Measurements from ENCODE around the gene SLC16A11. TPM values are rescaled to one million over a fixed set of nuclear protein-coding genes. Genes with fewer than 3 reads are reported as not detected.
A peak's percentile ranks its signal among the peaks of the same experiment; 100 is the strongest.

Gene SLC16A11
- total RNA-seq, 1 experiment from 2014 or later = not detected

DNA sequence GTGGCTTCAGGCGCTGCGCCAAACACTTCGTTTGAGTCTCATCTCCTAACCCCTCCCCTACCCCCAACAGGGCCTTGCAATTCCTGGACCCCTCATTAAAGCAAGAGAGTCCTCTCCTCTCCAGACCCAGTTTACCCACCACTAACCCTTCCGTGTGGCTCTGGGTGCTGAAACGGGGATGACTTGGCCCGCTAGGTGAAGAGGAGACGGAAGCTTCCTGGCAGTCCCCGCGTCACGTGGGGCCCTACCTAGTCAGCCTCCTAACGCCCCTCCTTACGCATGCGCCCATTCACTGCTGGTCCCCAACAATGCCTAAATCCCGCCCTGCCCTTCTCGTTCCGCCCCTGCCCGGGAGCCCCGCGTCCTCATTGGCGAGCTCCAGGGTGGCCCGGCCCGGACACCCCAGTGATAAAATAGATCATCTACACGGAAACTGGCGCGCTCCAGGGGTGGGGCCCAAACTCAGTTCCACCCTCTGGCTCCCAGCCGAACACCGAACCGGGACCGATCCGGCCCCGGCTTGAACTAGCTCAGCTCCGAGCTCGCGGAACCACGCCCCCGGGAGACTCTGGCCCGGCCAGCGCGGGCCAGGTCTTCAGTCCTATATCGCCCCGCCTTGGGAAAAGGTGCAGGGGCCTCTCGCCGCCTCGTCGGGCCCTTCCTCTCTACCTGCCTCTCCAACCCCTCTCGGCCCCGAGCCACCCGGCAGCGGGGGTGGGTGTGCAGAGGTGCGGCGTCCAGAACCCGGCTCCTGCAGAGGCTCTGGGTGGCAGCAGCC is 8.1 kb downstream of the SLC16A11 start, which contains the start of gene SLC16A13:
TSS of gene SLC16A13 (plus strand) at position 425 of the 778 bp plus-strand sequence. CDS start 368 bp downstream, outside the sequence.
- ChIA-PET CTCF (interaction anchor here (0.6 to 2.2 kb wide), 3 partner anchors 10 to 321 kb away, joined by 3 to 10 read pairs (median 3); no protein-coding TSS in a partner anchor), POLR2A (ENCODE audit: unreplicated experiment) (interaction anchor here (0.5 to 1.2 kb wide), 9 partner anchors 10 to 1205 kb away, joined by 3 to 18 read pairs (median 5); no protein-coding TSS in a partner anchor)
- intact Hi-C loops (cut with micrococcal nuclease; ENCODE audit: unreplicated experiment) = loop anchor here (2.0 kb wide), 1 partner anchor 21 kb away; a partner anchor contains a TSS

DNA sequence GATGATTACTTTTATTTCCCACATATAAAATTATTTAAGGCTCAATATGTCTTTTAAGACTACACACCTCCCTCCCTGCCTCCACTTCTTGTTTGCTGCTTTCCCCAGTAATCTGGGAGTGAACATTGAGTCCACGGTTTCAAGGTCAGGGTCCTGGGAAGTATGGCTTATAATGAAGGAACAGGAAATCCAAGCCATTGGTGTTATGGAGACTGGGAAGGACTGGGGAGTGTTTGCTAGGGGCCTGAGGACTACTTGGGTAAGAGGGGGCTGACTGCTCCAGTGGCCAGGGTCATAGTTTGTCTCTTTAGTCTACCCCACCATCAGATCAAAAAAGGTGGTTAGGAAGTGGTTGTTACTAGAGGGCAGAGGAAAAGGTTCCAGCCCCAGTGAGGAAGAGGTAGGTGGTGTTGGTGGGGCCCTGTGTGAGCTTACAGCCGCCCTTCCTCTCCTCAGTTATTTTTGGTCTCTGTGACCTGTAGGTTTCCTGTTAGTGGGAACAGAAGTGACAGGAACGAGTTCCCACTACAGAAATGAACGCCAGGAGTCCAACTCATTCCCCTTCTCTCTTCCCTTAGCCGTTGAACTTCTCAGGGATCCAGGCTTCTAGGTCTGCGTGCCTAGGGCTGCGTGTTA is 8.8 kb downstream of the SLC16A11 start:
- BruUV-seq (replicated peaks) = TSS peak; percentile 97
- ChIA-PET CTCF (interaction anchor here (0.7 to 2.2 kb wide), 3 partner anchors 11 to 13 kb away, joined by 3 to 10 read pairs (median 4); no protein-coding TSS in a partner anchor), POLR2A (ENCODE audit: unreplicated experiment) (interaction anchor here (0.5 to 1.2 kb wide), 4 partner anchors 11 to 94 kb away, joined by 3 to 18 read pairs (median 6); no protein-coding TSS in a partner anchor)

More for the DNA sequence above, 8.1 kb downstream of the SLC16A11 start, which contains the start of gene SLC16A13:
- no peaks in the 10 kb centered on the region for H3K9me2 ChIP-seq (ENCODE audit: insufficient read depth)
- H4K20me1 ChIP-seq (ENCODE audit: insufficient read depth) = no peaks in the 10 kb centered on the region; the same call in 1 of the 2 replicates
- H3K79me2 ChIP-seq (ENCODE audit: low read depth) = peaks cover 23% of the 10 kb centered on the region
- peaks cover 34% of the 10 kb centered on the region for H3F3A ChIP-seq (ENCODE audit: insufficient read depth, low read depth)
- TF ChIP-seq, protein P1, sequence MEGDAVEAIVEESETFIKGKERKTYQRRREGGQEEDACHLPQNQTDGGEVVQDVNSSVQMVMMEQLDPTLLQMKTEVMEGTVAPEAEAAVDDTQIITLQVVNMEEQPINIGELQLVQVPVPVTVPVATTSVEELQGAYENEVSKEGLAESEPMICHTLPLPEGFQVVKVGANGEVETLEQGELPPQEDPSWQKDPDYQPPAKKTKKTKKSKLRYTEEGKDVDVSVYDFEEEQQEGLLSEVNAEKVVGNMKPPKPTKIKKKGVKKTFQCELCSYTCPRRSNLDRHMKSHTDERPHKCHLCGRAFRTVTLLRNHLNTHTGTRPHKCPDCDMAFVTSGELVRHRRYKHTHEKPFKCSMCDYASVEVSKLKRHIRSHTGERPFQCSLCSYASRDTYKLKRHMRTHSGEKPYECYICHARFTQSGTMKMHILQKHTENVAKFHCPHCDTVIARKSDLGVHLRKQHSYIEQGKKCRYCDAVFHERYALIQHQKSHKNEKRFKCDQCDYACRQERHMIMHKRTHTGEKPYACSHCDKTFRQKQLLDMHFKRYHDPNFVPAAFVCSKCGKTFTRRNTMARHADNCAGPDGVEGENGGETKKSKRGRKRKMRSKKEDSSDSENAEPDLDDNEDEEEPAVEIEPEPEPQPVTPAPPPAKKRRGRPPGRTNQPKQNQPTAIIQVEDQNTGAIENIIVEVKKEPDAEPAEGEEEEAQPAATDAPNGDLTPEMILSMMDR (conservative IDR thresholded peaks at IDR 0.05) = no peak
- no peak for TF ChIP-seq EZH2 (IDR thresholded peaks at IDR 0.05; ENCODE audit: low read depth)
- DNase-seq = peak; percentile 93 to 99
- H3K36me3 ChIP-seq (ENCODE audit: low read depth) = 0 out of 2 replicates have a peak, but pooled peaks cover 4% of the 10 kb centered on the region
- peaks cover 20% of the 10 kb centered on the region for H3K4me1 ChIP-seq (replicated peaks; ENCODE audit: insufficient read depth)
- H3K4me3 ChIP-seq = peak within 1 kb of the TSS; percentile 76
- peak within 1 kb of the TSS; percentile 71 for H3K27ac ChIP-seq
- H3K4me2 ChIP-seq = peak within 1 kb of the TSS; percentile 81
- H3K27me3 ChIP-seq (ENCODE audit: insufficient read depth, low read depth) = no peaks in the 10 kb centered on the region
- H2AFZ ChIP-seq = peak within 1 kb of the TSS; percentile 89
- no TSS peak for BruUV-seq (replicated peaks)
- no peaks in the 10 kb centered on the region for H3K9me3 ChIP-seq (ENCODE audit: insufficient read depth, low read depth)

More for the DNA sequence above, 8.8 kb downstream of the SLC16A11 start:
- Histone ChIP-seq H3K4me3 (peak overlapping the region; percentile 76), H3F3A (ENCODE audit: insufficient read depth, low read depth) (peaks cover 30% of the 10 kb centered on the region; the same call in 1 of the 2 replicates), H3K27ac (peak overlapping the region; percentile 61), H3K4me2 (peak overlapping the region; percentile 81), H2AFZ (peak overlapping the region; percentile 89), H3K4me1 (replicated peaks; ENCODE audit: insufficient read depth) (peaks cover 20% of the 10 kb centered on the region), H3K9me3 (ENCODE audit: insufficient read depth, low read depth) (no peaks in the 10 kb centered on the region), H3K36me3 (ENCODE audit: low read depth) (0 out of 2 replicates have a peak, but pooled peaks cover 4% of the 10 kb centered on the region), H4K20me1 (ENCODE audit: insufficient read depth) (no peaks in the 10 kb centered on the region), H3K79me2 (ENCODE audit: low read depth) (peaks cover 23% of the 10 kb centered on the region), H3K9me2 (ENCODE audit: insufficient read depth) (no peaks in the 10 kb centered on the region), H3K27me3 (ENCODE audit: insufficient read depth, low read depth) (no peaks in the 10 kb centered on the region)
- intact Hi-C loops (cut with micrococcal nuclease; ENCODE audit: unreplicated experiment) = no loop called here
- no peak for TF ChIP-seq EZH2 (IDR thresholded peaks at IDR 0.05; ENCODE audit: low read depth)
- TF ChIP-seq, protein P1 (conservative IDR thresholded peaks at IDR 0.05) = no peak
- DNase-seq = no peak

All from PC-9 (cell line).